Natural killer cell (primary cell): Measurements from ENCODE around the gene NCDN. TPM values are rescaled to one million over a fixed set of nuclear protein-coding genes. Genes with fewer than 3 reads are reported as not detected.

Experiments used
- ATAC-seq, 3 donors: fragments of 150-1000 bp in 2 of 3; fragments of 200-7000 bp in 1 of 3; cut with Tn5 transposase; 1 replicate in 1 of 3; 2 replicates in 2 of 3; pipeline ENCODE4 v1.10.0; 2021; ENCODE audit warnings: mild to moderate bottlenecking in 2 of 3, moderate library complexity in 2 of 3
- DNase-seq, 2 donors: peaks; one replicate each; pipeline versions ENCODE4 v3.0.0 to v3.0.0-alpha.2; 2013 to 2021; ENCODE audit warnings: mixed read lengths in 1 of 2
- H3K27ac ChIP-seq: one replicate; pipeline ENCODE4 v1.5.1; 2013; ENCODE audit warnings: mild to moderate bottlenecking, low read length
- H3K27me3 ChIP-seq: one replicate; pipeline ENCODE4 v1.6.1; 2013; ENCODE audit warnings: low read length; ENCODE audit not compliant: control insufficient read depth, insufficient read depth
- H3K36me3 ChIP-seq: one replicate; pipeline ENCODE4 v1.6.1; 2013; ENCODE audit warnings: low read length; ENCODE audit not compliant: control insufficient read depth, insufficient read depth
- H3K4me1 ChIP-seq: one replicate; pipeline ENCODE4 v1.6.1; 2013; ENCODE audit warnings: low read length; ENCODE audit not compliant: control insufficient read depth, insufficient read depth
- H3K4me3 ChIP-seq: one replicate; pipeline ENCODE4 v1.5.1; 2013; ENCODE audit warnings: low read length
- H3K9me3 ChIP-seq: one replicate; pipeline ENCODE4 v1.6.1; 2013; ENCODE audit warnings: low read length; ENCODE audit not compliant: control insufficient read depth, insufficient read depth
- H3K27ac Mint-ChIP-seq, 2 donors: one replicate each; pipeline ENCODE4 v1.8.0; 2022; ENCODE audit warnings: mild to moderate bottlenecking in 2 of 2, mixed read lengths in 2 of 2, moderate library complexity in 1 of 2
- H3K27me3 Mint-ChIP-seq, 2 donors: one replicate each; pipeline ENCODE4 v1.8.0; 2022; ENCODE audit warnings: low read depth in 2 of 2, mixed read lengths in 2 of 2
- H3K36me3 Mint-ChIP-seq: one replicate; pipeline ENCODE4 v1.8.0; 2022; ENCODE audit warnings: mixed read lengths
- H3K4me1 Mint-ChIP-seq, 2 donors: one replicate each; pipeline ENCODE4 v1.8.0; 2022; ENCODE audit warnings: mixed read lengths in 2 of 2
- H3K4me3 Mint-ChIP-seq: one replicate; pipeline ENCODE4 v1.8.0; 2022; ENCODE audit warnings: mild to moderate bottlenecking, moderate library complexity, mixed read lengths
- H3K9me3 Mint-ChIP-seq, 2 donors: one replicate each; pipeline ENCODE4 v1.8.0; 2022; ENCODE audit warnings: mixed read lengths in 2 of 2
- CTCF ChIP-seq: fragments of 200-600 bp; IDR thresholded peaks from one replicate; pipeline ENCODE4 v1.8.0; 2022; ENCODE audit warnings: antibody characterized with exemption
- WGBS: methylation state at CpG from one replicate; pipeline ENCODE4 v1.1.7; 2013; ENCODE audit warnings: missing lambda C conversion rate; ENCODE audit not compliant: insufficient coverage; 5-methylcytosine and 5-hydroxymethylcytosine counted together
- intact Hi-C: fragments of 100-400 bp; cut with micrococcal nuclease; formaldehyde crosslinking; loops from one replicate; pipeline ENCODE4 v1.14.2; 2022
- total RNA-seq, 4 donors: library from RNA; stranded (reverse); fragments of 120-200 nt in 1 of 4; gene quantifications; one replicate each; pipeline versions ENCODE4 v1.2.3 to v1.2.4, GENCODE V29; 2013 to 2022

The NCDN gene
- total RNA-seq, 3 donors from 2014 or later (not counting 1 experiment from before 2014, with no cell fraction given), result 7.9 to 10.7 (median 9.9) TPM

GRCh38 chr1:35565742-35566133 lies 8.1 kb downstream of the NCDN start:
- peaks cover 8% of the 10 kb centered on the region for H3K4me1 ChIP-seq
- H3K4me1 Mint-ChIP-seq, result peaks cover 20 to 55% of the 10 kb centered on the region in 2 donors
- DNase-seq (no peak), ATAC-seq (no peak)
- H3K36me3 Mint-ChIP-seq, result no peaks in the 10 kb centered on the region
- no peak overlapping the region for H3K27ac Mint-ChIP-seq
- H3K27me3 ChIP-seq, result no peaks in the 10 kb centered on the region
- H3K9me3 ChIP-seq, result no peaks in the 10 kb centered on the region
- no peak overlapping the region for H3K4me3 Mint-ChIP-seq
- H3K27me3 Mint-ChIP-seq, result no peaks in the 10 kb centered on the region
- WGBS, result 97% methylated on average over 11 of the region's 11 CpGs
- TF ChIP-seq CTCF, result no peak
- H3K27ac ChIP-seq, result no peak overlapping the region
- peaks cover 2% of the 10 kb centered on the region for H3K36me3 ChIP-seq
- intact Hi-C loops, result loop anchor here (5.0 kb wide), 1 partner anchor 77 kb away; the partner anchor contains the start of gene PSMB2
- H3K4me3 ChIP-seq, result no peak overlapping the region
- H3K9me3 Mint-ChIP-seq, result no peaks in the 10 kb centered on the region

GRCh38 chr1:35567947-35568558 lies 10.5 kb downstream of the NCDN start:
- Mint-ChIP-seq H3K4me3 (no peak overlapping the region), H3K4me1 (peaks cover 34 to 61% of the 10 kb centered on the region in 2 donors), H3K9me3 (no peaks in the 10 kb centered on the region), H3K27me3 (no peaks in the 10 kb centered on the region), H3K27ac (no peak overlapping the region), H3K36me3 (no peaks in the 10 kb centered on the region)
- WGBS, result 90% methylated on average over 9 of the region's 9 CpGs
- Histone ChIP-seq H3K27me3 (no peaks in the 10 kb centered on the region), H3K36me3 (peaks cover 2% of the 10 kb centered on the region), H3K27ac (no peak overlapping the region), H3K9me3 (no peaks in the 10 kb centered on the region), H3K4me1 (peaks cover 15% of the 10 kb centered on the region), H3K4me3 (no peak overlapping the region)
- intact Hi-C loops, result loop anchor here (5.0 kb wide), 1 partner anchor 74 kb away; the partner anchor contains the start of gene PSMB2
- no peak for ATAC-seq
- DNase-seq, result no peak
- TF ChIP-seq CTCF, result no peak

GRCh38 chr1:35568975-35569395 lies 11.4 kb downstream of the NCDN start:
- intact Hi-C loops, result loop anchor here (1.0 to 5.0 kb wide), 3 partner anchors 73 to 158 kb away; partner anchors contain the start of gene PSMB2
- no peaks in the 10 kb centered on the region for H3K27me3 Mint-ChIP-seq
- peak; percentile 79 for TF ChIP-seq CTCF
- Histone ChIP-seq H3K9me3 (no peaks in the 10 kb centered on the region), H3K27ac (no peak overlapping the region), H3K4me3 (no peak overlapping the region), H3K4me1 (peaks cover 21% of the 10 kb centered on the region), H3K27me3 (no peaks in the 10 kb centered on the region), H3K36me3 (peaks cover 2% of the 10 kb centered on the region)
- no peaks in the 10 kb centered on the region for H3K9me3 Mint-ChIP-seq
- DNase-seq (peak; percentile 54 to 85), ATAC-seq (peak; percentile 61 to 72 (median 63))
- WGBS, result 31% methylated on average over 4 of the region's 4 CpGs
- no peak overlapping the region for H3K4me3 Mint-ChIP-seq
- H3K4me1 Mint-ChIP-seq, result peaks cover 34 to 61% of the 10 kb centered on the region in 2 donors
- no peaks in the 10 kb centered on the region for H3K36me3 Mint-ChIP-seq
- no peak overlapping the region for H3K27ac Mint-ChIP-seq
